Lower leg skin (tissue), 3 donors: ENCODE measurements around the gene NRG3.

ENCODE experiments used
- CTCF ChIP-seq, 3 donors: fragments of 450-650 bp; IDR thresholded peaks; one replicate each; pipeline ENCODE4 v1.5.1; 2016; ENCODE audit warnings: antibody characterized with exemption in 3 of 3, mild to moderate bottlenecking in 3 of 3, moderate library complexity in 2 of 3
- POLR2A ChIP-seq, 2 donors: fragments of 450-650 bp; IDR thresholded peaks; one replicate each; pipeline ENCODE4 v1.6.1; 2016 to 2017; ENCODE audit warnings: antibody characterized with exemption in 2 of 2, mild to moderate bottlenecking in 1 of 2, moderate library complexity in 1 of 2

GRCh38 chr10:82266438-82266837 is 391.4 kb downstream of the NRG3 start:
- TF ChIP-seq CTCF (IDR thresholded peaks at IDR 0.05) (no peak), POLR2A (IDR thresholded peaks at IDR 0.05) (no peak)
